GM18870 (cell line): ENCODE data around the gene AMPD2.
"Not testable (repeated sequence)": the region's sequence is repeated elsewhere in the genome, so short reads cannot be mapped to it uniquely, and the experiment has no call there.

Experiments
- ATAC-seq: cut with Tn5 transposase; IDR thresholded peaks from one replicate; pipeline ENCODE4 v1.9.1; 2021; ENCODE audit warnings: moderate library complexity; ENCODE audit not compliant: unreplicated experiment

The AMPD2 gene

DNA sequence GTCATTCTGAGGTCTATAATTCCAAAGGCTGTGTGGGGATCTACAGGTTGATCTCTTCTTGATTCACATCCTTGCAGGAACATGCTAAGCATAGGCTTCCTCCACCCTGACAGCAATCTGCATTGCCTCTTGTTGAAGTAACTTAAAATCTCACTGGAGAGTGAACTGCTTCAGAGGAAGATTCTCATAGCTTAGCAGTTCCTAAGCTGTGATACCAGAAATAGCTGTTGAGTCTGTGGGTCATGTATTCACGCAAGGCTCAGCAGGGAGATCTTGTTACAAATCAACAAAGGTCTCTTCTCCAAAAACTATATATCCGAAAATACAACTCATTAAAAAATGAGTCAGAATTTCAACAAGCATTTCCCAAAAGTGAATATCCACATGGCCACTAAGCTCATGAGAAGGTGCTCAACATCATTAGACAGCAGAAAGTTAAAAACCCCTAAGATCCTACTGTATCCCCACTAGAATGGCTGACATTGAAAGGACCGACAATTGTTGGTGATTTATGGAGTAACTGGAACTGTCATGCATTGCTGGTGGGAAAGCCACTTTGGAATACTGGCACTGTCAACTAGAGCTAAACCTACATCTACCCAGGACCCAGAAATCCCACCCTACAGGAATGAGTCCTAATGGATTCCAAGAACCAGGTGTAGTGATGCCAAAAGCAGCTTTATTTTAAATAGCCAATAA is 57.2 kb downstream of the AMPD2 start:
- not testable (repeated sequence) for ATAC-seq

DNA sequence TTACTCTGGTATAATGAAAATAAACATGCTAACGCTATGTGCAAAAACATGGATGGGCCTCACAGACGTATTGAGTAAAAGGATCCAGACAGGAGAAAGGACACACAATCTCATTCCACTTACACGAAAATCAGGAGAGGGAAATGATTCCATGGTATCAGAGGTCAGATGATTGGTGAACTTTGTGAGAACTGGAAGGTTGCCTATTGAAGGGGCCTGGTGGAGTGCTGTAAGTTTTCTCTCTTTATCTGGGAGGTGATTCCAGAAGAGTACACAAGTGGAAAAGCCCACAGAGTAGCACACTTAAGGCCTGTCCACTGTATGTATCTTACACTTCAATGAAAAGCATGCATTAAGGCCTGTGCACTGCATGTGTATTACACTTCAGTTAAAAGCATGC is 57.8 kb downstream of the AMPD2 start:
- no peak for ATAC-seq

DNA sequence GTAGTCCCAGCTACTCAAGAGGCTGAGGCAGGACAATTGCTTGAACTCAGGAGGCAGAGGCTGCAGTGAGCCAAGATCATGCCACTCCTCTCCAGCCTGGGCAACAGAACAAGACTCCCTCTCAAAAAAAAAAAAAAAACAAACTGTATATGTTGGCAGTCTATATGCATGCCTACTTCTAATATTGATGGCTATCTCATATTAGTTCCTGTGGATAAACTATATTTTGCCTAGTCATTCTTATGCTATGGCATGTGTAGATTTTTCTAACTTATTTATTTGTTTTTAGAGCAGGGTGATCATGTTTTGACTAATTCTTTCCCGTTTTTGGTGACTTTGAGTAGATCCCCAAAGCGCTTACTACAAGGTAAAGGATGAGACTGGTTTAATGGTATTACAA is 59.0 kb downstream of the AMPD2 start:
- ATAC-seq, result not testable (repeated sequence)
